MM.1S (cell line): ENCODE results near the gene TRIM52.
"Not testable (repeated sequence)": the region's sequence is repeated elsewhere in the genome, so short reads cannot be mapped to it uniquely, and the experiment has no call there.

Experiments
- EZH2 ChIP-seq: fragments of 300-600 bp; sonication (generic); optimal IDR thresholded peaks from 2 replicates; pipeline ENCODE3; 2017; ENCODE audit warnings: low read depth, mild to moderate bottlenecking, antibody characterized with exemption, low read length, mixed read lengths
- EZH2phosphoT487 ChIP-seq: fragments of 300-600 bp; sonication (generic); IDR thresholded peaks from 2 replicates; pipeline ENCODE4 v1.6.1; 2018; ENCODE audit warnings: antibody characterized with exemption, low read length
- TF ChIP-seq, protein P1 (sequence below): fragments of 300-600 bp; sonication (generic); IDR thresholded peaks from 2 replicates; pipeline ENCODE4 v1.5.1; 2016; ENCODE audit warnings: antibody characterized with exemption, low read length, mixed read lengths

DNA sequence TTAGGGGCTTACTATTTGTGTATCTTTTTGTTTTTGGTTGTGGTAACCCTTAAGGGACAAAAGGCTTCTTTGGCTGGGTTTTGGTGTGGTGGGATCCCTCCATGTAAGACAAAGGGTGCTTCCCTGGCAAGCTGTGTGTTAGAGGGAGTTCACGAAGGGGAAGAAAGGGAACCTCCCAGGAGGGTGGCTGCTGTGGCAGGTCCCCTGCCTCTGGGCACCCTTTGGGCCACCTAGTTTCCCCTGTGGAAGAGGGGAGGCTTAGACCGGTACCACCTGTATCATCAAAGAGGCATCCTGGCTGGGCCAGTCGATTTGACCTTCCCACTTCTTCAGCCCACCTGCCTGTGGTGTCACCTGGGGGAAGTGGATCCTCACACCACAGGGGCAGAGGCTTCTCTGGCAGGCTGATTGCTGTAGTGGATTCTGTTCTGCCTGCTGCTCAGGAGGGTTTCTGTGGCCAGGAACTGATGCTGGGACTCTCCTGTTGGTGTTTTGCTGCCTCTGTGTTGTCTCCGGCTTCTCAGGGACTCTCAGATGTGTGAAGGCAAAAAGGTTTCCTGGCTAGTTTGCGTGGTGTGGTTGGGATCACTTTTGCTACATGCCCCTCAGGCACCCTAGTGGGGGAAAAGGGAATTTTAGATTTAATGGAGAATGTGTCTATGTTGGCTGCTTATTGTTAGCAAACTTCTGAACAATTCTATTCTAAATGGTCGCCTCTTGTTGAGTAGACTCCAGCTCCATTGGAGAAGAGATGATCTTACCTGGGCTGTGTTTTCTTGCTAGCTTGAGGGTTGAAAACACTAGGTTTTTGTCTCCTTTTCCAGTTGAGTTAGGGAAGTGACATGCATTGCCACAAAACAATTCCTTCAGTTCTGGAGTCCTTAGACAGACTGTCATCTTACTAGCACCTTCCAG is 23.2 kb upstream of the TRIM52 start:
- TF ChIP-seq EZH2, EZH2phosphoT487: not testable (repeated sequence)
- TF ChIP-seq, protein P1, sequence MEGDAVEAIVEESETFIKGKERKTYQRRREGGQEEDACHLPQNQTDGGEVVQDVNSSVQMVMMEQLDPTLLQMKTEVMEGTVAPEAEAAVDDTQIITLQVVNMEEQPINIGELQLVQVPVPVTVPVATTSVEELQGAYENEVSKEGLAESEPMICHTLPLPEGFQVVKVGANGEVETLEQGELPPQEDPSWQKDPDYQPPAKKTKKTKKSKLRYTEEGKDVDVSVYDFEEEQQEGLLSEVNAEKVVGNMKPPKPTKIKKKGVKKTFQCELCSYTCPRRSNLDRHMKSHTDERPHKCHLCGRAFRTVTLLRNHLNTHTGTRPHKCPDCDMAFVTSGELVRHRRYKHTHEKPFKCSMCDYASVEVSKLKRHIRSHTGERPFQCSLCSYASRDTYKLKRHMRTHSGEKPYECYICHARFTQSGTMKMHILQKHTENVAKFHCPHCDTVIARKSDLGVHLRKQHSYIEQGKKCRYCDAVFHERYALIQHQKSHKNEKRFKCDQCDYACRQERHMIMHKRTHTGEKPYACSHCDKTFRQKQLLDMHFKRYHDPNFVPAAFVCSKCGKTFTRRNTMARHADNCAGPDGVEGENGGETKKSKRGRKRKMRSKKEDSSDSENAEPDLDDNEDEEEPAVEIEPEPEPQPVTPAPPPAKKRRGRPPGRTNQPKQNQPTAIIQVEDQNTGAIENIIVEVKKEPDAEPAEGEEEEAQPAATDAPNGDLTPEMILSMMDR, result not testable (repeated sequence)
